ENCODE measurements around the gene TTC5. TPM values are rescaled to one million over a fixed set of nuclear protein-coding genes. Genes with fewer than 3 reads are reported as not detected.
A peak's percentile ranks its signal among the peaks of the same experiment; 100 is the strongest.

The TTC5 gene, protein sequence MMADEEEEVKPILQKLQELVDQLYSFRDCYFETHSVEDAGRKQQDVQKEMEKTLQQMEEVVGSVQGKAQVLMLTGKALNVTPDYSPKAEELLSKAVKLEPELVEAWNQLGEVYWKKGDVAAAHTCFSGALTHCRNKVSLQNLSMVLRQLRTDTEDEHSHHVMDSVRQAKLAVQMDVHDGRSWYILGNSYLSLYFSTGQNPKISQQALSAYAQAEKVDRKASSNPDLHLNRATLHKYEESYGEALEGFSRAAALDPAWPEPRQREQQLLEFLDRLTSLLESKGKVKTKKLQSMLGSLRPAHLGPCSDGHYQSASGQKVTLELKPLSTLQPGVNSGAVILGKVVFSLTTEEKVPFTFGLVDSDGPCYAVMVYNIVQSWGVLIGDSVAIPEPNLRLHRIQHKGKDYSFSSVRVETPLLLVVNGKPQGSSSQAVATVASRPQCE
- total RNA-seq, result 25.0 and 32.7 TPM in 2 replicates

DNA sequence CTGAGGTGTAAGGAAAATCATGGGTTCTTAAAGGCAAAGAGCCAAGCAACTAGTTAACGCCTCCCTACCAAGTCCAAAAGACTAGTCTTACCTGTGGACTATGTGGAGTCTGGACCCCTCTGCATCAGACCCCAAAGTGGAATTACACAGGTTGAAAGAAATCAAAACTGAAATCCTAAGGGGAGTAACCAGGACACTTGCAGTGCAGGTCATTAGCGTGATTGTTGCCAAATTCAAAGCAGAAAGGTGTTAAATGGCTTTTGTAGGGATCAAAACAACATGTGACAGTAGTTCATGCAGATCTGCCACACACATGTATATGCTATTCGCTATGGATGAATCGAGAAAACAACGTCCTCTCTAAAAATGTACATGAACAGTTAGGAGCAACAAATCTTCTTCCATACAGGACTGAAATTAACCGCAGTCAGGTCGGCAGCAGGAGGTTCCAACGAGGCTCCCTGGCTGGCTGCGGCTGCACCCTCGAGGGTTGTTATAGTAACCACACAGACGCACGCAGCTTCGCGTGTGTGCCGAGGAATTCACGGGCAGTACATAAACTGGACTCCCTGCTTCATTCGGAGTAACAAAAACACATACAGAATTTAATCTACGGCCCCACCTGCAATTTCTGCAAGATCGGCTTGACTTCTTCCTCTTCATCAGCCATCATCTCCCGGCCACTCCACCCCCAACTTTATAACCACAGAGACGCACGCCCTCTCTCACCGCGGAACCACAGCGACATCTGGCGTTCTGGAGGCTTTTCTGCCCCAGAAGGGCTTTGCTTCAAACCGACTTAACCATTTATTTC, at the start of gene TTC5:
Gene TTC5 (minus strand): TSS at position 687 of the 814 bp plus-strand sequence. CDS start 14 bp downstream, at position 673.
- peak within 1 kb of the TSS; percentile 81 for H3K27ac Mint-ChIP-seq
- peak; percentile 99 for ATAC-seq (ENCODE audit: low read depth)
- H3K27me3 Mint-ChIP-seq, result no peaks in the 10 kb centered on the region
- POLR2A ChIA-PET, result interaction anchor here (1.0 kb wide), 1 partner anchor 28 kb away, joined by 3 read pairs; the partner anchor contains the start of gene CCNB1IP1
- H3K4me3 Mint-ChIP-seq, result peak within 1 kb of the TSS; percentile 87
- intact Hi-C loops (cut with micrococcal nuclease), result loop anchor here (1.0 kb wide), 1 partner anchor 38 kb away; the partner anchor contains the start of gene PARP2
- H3K4me1 Mint-ChIP-seq, result peaks cover 27% of the 10 kb centered on the region
- peak; percentile 89 for DNase-seq
- H3K9me3 Mint-ChIP-seq, result no peaks in the 10 kb centered on the region
- TF ChIP-seq, protein P1, sequence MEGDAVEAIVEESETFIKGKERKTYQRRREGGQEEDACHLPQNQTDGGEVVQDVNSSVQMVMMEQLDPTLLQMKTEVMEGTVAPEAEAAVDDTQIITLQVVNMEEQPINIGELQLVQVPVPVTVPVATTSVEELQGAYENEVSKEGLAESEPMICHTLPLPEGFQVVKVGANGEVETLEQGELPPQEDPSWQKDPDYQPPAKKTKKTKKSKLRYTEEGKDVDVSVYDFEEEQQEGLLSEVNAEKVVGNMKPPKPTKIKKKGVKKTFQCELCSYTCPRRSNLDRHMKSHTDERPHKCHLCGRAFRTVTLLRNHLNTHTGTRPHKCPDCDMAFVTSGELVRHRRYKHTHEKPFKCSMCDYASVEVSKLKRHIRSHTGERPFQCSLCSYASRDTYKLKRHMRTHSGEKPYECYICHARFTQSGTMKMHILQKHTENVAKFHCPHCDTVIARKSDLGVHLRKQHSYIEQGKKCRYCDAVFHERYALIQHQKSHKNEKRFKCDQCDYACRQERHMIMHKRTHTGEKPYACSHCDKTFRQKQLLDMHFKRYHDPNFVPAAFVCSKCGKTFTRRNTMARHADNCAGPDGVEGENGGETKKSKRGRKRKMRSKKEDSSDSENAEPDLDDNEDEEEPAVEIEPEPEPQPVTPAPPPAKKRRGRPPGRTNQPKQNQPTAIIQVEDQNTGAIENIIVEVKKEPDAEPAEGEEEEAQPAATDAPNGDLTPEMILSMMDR (IDR thresholded peaks at IDR 0.05), result no peak
- CTCF ChIA-PET, result interaction anchor here (0.7 kb wide), 1 partner anchor 665 kb away, joined by 3 read pairs; no protein-coding TSS in a partner anchor
- H3K36me3 Mint-ChIP-seq (ENCODE audit: low read depth), result peaks cover 29% of the 10 kb centered on the region

DNA sequence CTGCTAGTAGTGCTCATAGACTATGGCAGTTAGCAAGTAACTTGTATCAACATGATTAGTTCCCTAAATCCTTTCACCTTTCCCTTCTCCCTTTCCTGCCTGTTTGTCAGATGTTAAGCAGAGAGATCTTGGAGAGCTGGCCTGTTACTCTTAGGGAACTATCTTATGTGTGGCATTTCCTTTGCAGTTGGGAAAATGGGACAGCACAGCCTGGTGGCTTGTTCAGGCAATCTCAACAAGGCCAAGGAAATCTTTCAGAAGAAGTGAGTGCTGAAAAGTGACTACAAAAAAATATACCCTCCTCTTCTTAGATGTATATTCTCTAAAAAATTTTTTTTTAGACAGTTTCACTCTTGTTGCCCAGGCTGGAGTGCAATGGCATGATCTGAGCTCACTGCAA, 45.1 kb upstream of the TTC5 start:
- H3K36me3 Mint-ChIP-seq (ENCODE audit: low read depth), result peaks cover 61% of the 10 kb centered on the region
- CTCF ChIA-PET, result interaction anchor here (1.3 to 2.3 kb wide), 2 partner anchors 23 kb away, joined by 4 to 5 read pairs; no protein-coding TSS in a partner anchor
- H3K9me3 Mint-ChIP-seq, result no peaks in the 10 kb centered on the region
- H3K27me3 Mint-ChIP-seq, result no peaks in the 10 kb centered on the region
- intact Hi-C loops (cut with micrococcal nuclease), result loop anchor here (2.0 kb wide), 1 partner anchor 14 kb away; no protein-coding TSS in a partner anchor
- H3K27ac Mint-ChIP-seq, result no peak overlapping the region
- no peak overlapping the region for H3K4me3 Mint-ChIP-seq
- TF ChIP-seq, protein P1 (IDR thresholded peaks at IDR 0.05), result no peak
- ATAC-seq (ENCODE audit: low read depth) (no peak), DNase-seq (no peak)
- POLR2A ChIA-PET, result no interaction called here
- H3K4me1 Mint-ChIP-seq, result no peaks in the 10 kb centered on the region

DNA sequence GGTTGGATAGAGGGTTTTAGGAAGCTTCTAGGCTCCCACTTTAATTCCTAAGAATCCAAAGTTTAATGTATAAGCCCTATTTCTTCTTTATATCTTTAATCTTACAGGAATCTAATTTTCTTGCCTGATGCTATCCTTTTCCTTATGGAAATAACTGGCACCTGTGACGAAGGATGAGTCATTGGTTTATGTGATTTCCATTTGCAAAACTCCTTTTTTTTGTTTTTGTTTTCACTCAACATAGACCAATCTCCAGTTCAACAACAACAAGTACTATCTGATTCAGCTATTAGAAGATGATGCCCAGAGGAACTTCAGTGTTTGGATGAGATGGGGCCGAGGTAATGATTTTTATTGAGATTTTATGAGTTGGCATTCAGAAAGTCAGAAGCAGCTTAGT, 44.5 kb upstream of the TTC5 start:
- Mint-ChIP-seq H3K4me3 (no peak overlapping the region), H3K4me1 (no peaks in the 10 kb centered on the region), H3K27ac (no peak overlapping the region), H3K9me3 (no peaks in the 10 kb centered on the region), H3K27me3 (no peaks in the 10 kb centered on the region), H3K36me3 (ENCODE audit: low read depth) (peaks cover 62% of the 10 kb centered on the region)
- intact Hi-C loops (cut with micrococcal nuclease), result loop anchor here (2.0 kb wide), 1 partner anchor 15 kb away; no protein-coding TSS in a partner anchor
- DNase-seq (no peak), ATAC-seq (ENCODE audit: low read depth) (no peak)
- TF ChIP-seq, protein P1 (IDR thresholded peaks at IDR 0.05), result no peak
- CTCF ChIA-PET, result interaction anchor here (1.3 kb wide), 1 partner anchor 23 kb away, joined by 4 read pairs; no protein-coding TSS in a partner anchor
- POLR2A ChIA-PET, result no interaction called here

DNA sequence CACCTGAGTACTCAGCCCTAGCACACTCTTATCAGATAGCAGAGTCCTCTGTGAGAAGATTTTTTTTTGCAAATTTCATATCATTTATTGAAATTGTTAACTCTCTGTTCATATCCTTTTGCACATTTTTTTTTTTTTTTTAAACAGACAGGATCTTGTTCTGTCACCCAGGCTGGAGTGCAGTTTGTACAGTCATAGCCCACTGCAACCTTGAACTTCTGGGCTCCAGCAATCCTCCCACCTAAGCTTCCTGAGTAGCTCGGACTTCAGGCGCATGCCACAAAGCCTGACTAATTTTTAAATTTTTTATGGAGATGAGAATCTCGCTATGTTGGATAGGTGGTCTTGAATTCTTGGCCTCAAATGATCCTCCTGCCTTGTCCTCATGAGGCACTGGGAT, 42.0 kb upstream of the TTC5 start:
- ChIA-PET POLR2A (no interaction called here), CTCF (no interaction called here)
- H3K27me3 Mint-ChIP-seq, result no peaks in the 10 kb centered on the region
- ATAC-seq (ENCODE audit: low read depth) (no peak), DNase-seq (no peak)
- intact Hi-C loops (cut with micrococcal nuclease), result no loop called here
- TF ChIP-seq, protein P1 (IDR thresholded peaks at IDR 0.05), result no peak
- H3K36me3 Mint-ChIP-seq (ENCODE audit: low read depth), result peaks cover 52% of the 10 kb centered on the region
- H3K4me3 Mint-ChIP-seq, result no peak overlapping the region
- no peak overlapping the region for H3K27ac Mint-ChIP-seq
- H3K4me1 Mint-ChIP-seq, result peaks cover 11% of the 10 kb centered on the region
- H3K9me3 Mint-ChIP-seq, result no peaks in the 10 kb centered on the region
